ENCODE measurements around the gene PNMT. TPM values are rescaled to one million over a fixed set of nuclear protein-coding genes. Genes with fewer than 3 reads are reported as not detected.

PNMT gene
- total and polyA plus RNA-seq, 2 of the 4 experiments (the other 2 are of a cell fraction) = not detected

GRCh38 chr17:39662551-39663339 lies 5.5 kb upstream of the PNMT start:
- H3K4me1 ChIP-seq (ENCODE audit: control insufficient read depth, insufficient read depth, low read length) = peaks cover 4% of the 10 kb centered on the region; the same call in 1 of the 2 replicates
- CTCF ChIA-PET = no interaction called here

More at GRCh38 chr17:39662551-39663339, 5.5 kb upstream of the PNMT start:
- Histone ChIP-seq H2BK5ac (ENCODE audit: low read depth, low read length, poor library complexity, severe bottlenecking) (no peak overlapping the region), H4K5ac (ENCODE audit: low read depth, low read length) (no peak overlapping the region), H4K8ac (ENCODE audit: low read depth in 2 of 2, low read length in 2 of 2) (no peak overlapping the region), H3K9me1 (ENCODE audit: insufficient read depth, low read length) (no peaks in the 10 kb centered on the region), H3K27ac (ENCODE audit: insufficient read depth, low read length) (no peak overlapping the region), H3K4me2 (ENCODE audit: low read depth, low read length) (no peak overlapping the region), H4K91ac (ENCODE audit: insufficient read depth, low read depth, low read length) (no peak overlapping the region), H3K18ac (ENCODE audit: low read depth, low read length) (no peak overlapping the region), H2BK120ac (ENCODE audit: low read depth, low read length) (no peak overlapping the region), H3K4me3 (ENCODE audit: insufficient read depth, low read depth, low read length) (no peak overlapping the region), H3K23ac (ENCODE audit: low read depth, low read length) (no peak overlapping the region), H3K36me3 (ENCODE audit: control insufficient read depth, insufficient read depth, low read length) (peaks cover 37% of the 10 kb centered on the region), H4K20me1 (ENCODE audit: insufficient read depth, low read length) (no peaks in the 10 kb centered on the region; the same call in none of the 2 replicates), H2AK5ac (ENCODE audit: low read depth, low read length) (no peak overlapping the region), H3K56ac (ENCODE audit: extremely low read depth, insufficient read depth, low read length) (no peak overlapping the region), H3K9ac (ENCODE audit: low read depth, low read length) (no peak overlapping the region), H2BK20ac (ENCODE audit: low read depth, low read length) (no peak overlapping the region), H2AK9ac (replicated peaks; ENCODE audit: low read depth, low read length, poor library complexity) (peak overlapping the region; percentile 33), H3K14ac (replicated peaks; ENCODE audit: low read depth, low read length) (no peak overlapping the region), H2BK15ac (ENCODE audit: low read depth, low read length) (no peak overlapping the region), H3K4ac (ENCODE audit: low read depth, low read length) (no peak overlapping the region), H3K27me3 (ENCODE audit: control insufficient read depth, insufficient read depth, low read length) (peaks cover 9% of the 10 kb centered on the region; the same call in 1 of the 2 replicates), H3K9me3 (ENCODE audit: control insufficient read depth, insufficient read depth, low read length) (no peaks in the 10 kb centered on the region), H3K79me1 (ENCODE audit: low read depth in 1 of 2, low read length in 2 of 2) (no peaks in the 10 kb centered on the region), H2AFZ (replicated peaks; ENCODE audit: low read length, poor library complexity) (peak overlapping the region; percentile 51)
- dilution Hi-C loops (cut with HindIII; ENCODE audit: low sequenced_read_pairs, unreplicated experiment) (no loop called here), intact Hi-C loops (cut with micrococcal nuclease) (no loop called here), in situ Hi-C loops (cut with MboI; ENCODE audit: low sequenced_read_pairs) (no loop called here)
- BruUV-seq (replicated peaks) = no TSS peak
- TF ChIP-seq RAD21 (IDR thresholded peaks at IDR 0.05; ENCODE audit: low read length) (no peak), ELK1 (IDR thresholded peaks at IDR 0.05; ENCODE audit: borderline replicate concordance, low read depth, low read length) (no peak), FOS (IDR thresholded peaks at IDR 0.05; ENCODE audit: low read depth, low read length) (no peak), USF2 (IDR thresholded peaks at IDR 0.05; ENCODE audit: low read depth, low read length) (no peak), SMC3 (IDR thresholded peaks at IDR 0.05; ENCODE audit: low read depth, low read length) (no peak), BHLHE40 (IDR thresholded peaks at IDR 0.05; ENCODE audit: low read depth, low read length) (no peak), NFE2L2 (IDR thresholded peaks at IDR 0.05; ENCODE audit: low read depth, low read length) (no peak), CEBPB (IDR thresholded peaks at IDR 0.05; ENCODE audit: low read depth, low read length) (no peak), POLR2A (IDR thresholded peaks at IDR 0.05; ENCODE audit: low read depth, low read length) (no peak), RCOR1 (IDR thresholded peaks at IDR 0.05; ENCODE audit: insufficient replicate concordance, low read length) (no peak), MAZ (IDR thresholded peaks at IDR 0.05; ENCODE audit: borderline replicate concordance, low read depth, low read length) (no peak), RFX5 (IDR thresholded peaks at IDR 0.05; ENCODE audit: low read depth, low read length) (no peak), MAFK (IDR thresholded peaks at IDR 0.05; ENCODE audit: low read depth, low read length) (no peak), CTCF (conservative IDR thresholded peaks at IDR 0.05; ENCODE audit: low read depth, low read length) (no peak), MXI1 (IDR thresholded peaks at IDR 0.05; ENCODE audit: borderline replicate concordance, low read depth, low read length) (no peak), CHD1 (IDR thresholded peaks at IDR 0.05; ENCODE audit: low read depth, low read length) (no peak)
- ATAC-seq (ENCODE audit: low read depth) = no peak
- WGBS, 2 experiments (ENCODE audit: extremely low coverage in 2 of 2, insufficient read length in 1 of 2) = no CpG with 5 or more reads among the region's 22 CpGs
- DNase-seq = no peak
- POLR2A ChIA-PET (ENCODE audit: unreplicated experiment) = no interaction called here

Measured in IMR-90 (cell line).